Islet precursor cell (in vitro differentiated cells): Measurements from ENCODE around the gene CMTM2.

Experiments
- DNase-seq: peaks from one replicate; pipeline ENCODE4 v3.0.0-alpha.2; 2018

The CMTM2 gene, protein sequence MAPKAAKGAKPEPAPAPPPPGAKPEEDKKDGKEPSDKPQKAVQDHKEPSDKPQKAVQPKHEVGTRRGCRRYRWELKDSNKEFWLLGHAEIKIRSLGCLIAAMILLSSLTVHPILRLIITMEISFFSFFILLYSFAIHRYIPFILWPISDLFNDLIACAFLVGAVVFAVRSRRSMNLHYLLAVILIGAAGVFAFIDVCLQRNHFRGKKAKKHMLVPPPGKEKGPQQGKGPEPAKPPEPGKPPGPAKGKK

GRCh38 chr16:66578651-66579531, at the start of gene CMTM2:
Gene CMTM2, plus strand, starts transcription at chr16:66579463. Its CDS starts 145 bp downstream, at chr16:66579608.
- no peak for DNase-seq

GRCh38 chr16:66529475-66529874, 49.8 kb upstream of the CMTM2 start:
- DNase-seq: no peak

- no peak for DNase-seq
These were observed 44.9 kb upstream of the CMTM2 start for GRCh38 chr16:66534376-66534799.

GRCh38 chr16:66536525-66536924, 42.7 kb upstream of the CMTM2 start:
- no peak for DNase-seq

DNA sequence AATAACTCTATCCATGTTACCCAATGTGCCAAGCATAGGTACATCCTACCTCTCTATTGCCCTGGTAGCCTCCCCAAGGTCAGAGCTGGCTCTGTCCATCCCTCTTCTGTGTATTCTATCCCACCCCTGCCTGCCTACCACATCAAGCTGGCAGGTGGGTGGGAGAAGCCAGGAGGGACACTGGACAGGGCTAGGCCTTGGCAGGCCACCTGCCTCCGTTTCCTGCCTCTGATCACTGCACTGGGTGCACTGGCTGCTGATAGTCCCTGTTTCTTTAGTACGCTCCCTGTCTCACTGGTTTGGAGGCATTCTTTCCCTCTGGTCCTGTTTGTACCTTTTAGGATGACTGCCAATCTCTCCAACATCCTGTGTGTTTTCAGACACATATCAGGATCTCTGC, 42.0 kb upstream of the CMTM2 start:
- no peak for DNase-seq

DNA sequence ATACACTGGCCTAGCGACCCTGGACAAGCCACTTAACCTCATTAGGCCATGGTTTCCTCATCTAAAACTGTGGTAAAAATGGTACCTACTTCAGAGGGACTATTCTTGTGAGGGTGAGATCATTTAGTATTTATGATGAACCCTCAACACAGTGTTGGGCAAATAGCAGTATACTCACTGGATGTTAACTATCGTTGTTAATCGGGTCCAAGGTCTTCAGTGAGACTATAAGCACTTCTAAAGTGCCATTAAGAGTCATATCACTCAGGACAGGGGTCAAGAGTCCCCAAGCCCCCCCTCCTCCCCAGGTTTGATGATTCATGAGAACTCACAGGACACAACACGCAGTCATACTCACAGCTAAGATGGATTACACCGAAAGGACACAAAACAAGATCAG, 40.4 kb upstream of the CMTM2 start:
- no peak for DNase-seq

- DNase-seq: no peak
These were observed 39.4 kb upstream of the CMTM2 start for GRCh38 chr16:66539623-66540469.

DNA sequence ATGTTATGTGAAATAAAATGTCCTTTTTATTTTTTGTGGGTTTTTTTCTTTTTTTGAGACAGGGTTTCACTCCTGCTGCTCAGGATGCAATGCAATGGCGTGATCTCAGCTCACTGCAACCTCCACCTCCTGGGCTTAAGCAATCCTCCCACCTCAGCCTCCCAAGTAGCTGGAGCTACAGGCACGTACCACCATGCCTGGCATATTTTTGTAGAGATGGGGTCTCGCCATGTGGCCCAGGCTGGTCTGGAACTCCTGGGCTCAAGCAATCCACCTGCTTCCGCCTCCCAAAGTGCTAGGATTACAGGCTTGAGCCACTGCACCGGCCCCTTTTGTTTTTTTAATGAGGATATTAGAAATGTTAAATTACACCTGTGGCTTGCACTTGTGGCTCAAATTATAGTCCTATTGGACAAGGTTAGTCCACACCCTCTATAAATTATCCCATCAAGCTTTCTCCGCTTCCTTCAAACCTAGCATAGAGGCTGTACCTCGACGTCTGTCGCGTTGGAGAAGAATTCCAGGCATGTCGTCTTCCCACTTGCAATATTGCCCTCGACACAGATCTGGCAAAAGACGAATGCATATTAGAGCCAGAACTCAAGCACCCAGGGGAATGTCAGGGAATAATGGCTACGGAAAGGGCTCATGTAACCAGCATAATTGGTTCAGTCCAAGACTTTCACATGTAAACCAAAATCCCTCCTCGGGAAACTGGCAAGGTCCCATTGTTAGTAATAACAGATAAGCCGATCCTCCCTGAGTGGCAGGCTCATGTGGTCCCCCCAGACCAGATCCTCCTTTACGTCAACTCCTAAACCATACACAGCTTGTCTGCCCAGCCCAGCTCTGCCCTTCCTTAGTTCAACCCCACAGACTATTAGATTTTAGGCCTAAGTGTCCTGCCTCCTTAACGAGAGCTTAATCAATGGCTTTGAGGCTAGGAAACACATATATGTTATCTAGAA, 37.6 kb upstream of the CMTM2 start:
- no peak for DNase-seq

GRCh38 chr16:66542396-66542795, 36.9 kb upstream of the CMTM2 start:
- no peak for DNase-seq

GRCh38 chr16:66543541-66543940, 35.7 kb upstream of the CMTM2 start:
- DNase-seq: no peak

- DNase-seq: no peak
These were observed 35.1 kb upstream of the CMTM2 start for GRCh38 chr16:66544016-66544757.

DNA sequence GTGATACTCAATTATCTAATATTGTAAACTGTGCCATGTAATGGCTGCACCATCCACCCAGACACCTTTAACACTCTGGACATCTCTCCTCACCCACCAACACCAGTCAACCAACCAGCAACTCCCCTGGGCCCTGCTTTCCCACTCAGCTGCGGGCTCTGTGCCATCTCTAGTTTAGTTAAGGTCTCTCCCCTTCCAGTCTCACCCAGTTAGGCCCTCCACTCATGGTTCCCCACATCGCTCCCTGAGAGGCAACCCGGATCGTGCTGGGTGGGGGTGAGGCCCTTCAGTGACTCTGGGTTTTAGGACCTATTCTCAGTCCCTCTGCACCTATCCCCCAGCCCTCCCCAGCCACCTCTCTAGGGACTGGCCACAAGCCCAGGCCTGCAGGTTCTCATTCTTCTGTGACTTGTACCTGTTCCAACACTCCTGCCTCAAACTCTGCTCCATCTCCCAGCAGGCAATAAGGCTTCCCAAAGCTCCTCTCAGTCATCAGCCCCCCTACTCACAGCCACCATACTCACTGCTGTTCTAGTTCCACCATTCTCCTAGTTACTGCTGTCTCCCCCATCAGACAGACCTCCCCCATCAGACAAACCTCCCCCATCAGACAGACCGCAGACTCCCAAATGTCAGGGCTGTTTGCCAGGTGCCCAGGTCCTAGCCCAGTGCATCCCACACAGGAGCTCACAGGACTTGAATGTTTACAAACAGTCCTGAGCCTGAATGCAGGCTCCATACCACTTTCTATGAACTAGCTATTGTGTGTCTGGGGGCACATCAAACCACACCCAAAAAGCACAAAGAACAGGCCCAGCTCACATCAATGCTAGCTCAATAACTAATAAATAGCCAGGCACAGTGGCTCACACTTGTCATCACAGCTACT, 31.9 kb upstream of the CMTM2 start:
- no peak for DNase-seq

DNA sequence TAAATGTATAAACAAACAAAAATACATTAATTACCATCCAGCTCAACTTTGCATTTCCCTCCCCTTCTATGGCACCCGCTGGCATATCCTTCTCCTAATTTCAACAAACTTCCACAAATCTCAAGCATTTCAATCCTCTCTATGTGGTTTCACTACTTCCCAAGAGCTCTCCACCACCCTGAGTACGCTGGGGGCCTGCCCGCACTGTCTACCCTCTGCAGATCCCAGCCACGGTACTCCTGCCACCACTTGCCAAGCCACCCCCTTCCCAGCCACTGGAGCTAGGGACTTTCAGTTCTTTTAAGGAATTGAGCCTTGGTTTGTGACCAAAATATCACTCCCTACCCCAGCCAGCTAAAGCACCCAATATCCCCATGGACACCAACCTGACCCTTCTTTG, 31.2 kb upstream of the CMTM2 start:
- no peak for DNase-seq

GRCh38 chr16:66548868-66549267, 30.4 kb upstream of the CMTM2 start:
- DNase-seq: no peak

GRCh38 chr16:66549284-66550131, 29.8 kb upstream of the CMTM2 start, which contains the start of gene TK2:
Gene TK2, minus strand, starts transcription at chr16:66550122. Its CDS starts 61 bp downstream, at chr16:66550061.
- peak; percentile 80 for DNase-seq

- no peak for DNase-seq
These were observed 27.9 kb upstream of the CMTM2 start for GRCh38 chr16:66551348-66551759.

DNA sequence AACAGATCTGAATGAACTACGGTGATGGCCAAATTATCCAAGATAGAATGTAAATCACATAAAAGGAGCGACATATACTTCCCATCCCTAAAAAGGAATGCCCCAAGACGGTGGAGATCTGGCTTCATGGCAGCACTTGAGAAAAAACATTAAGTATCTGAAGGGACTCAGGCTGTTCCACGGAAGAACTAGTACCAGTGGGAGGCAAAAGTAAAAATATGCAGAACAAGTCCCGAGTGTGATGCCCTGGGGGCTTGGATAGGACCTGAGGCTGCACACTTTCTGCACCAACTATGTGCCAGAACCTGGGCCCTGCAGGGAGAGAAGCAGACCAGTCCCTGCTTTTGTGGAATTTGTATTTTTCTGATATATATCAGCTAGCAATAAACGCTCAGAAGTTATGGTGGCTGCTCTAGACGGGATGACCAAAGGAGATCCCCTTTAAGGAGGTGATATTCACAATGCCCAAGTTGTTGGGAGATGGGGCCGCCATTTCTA, 27.4 kb upstream of the CMTM2 start:
- DNase-seq: no peak

DNA sequence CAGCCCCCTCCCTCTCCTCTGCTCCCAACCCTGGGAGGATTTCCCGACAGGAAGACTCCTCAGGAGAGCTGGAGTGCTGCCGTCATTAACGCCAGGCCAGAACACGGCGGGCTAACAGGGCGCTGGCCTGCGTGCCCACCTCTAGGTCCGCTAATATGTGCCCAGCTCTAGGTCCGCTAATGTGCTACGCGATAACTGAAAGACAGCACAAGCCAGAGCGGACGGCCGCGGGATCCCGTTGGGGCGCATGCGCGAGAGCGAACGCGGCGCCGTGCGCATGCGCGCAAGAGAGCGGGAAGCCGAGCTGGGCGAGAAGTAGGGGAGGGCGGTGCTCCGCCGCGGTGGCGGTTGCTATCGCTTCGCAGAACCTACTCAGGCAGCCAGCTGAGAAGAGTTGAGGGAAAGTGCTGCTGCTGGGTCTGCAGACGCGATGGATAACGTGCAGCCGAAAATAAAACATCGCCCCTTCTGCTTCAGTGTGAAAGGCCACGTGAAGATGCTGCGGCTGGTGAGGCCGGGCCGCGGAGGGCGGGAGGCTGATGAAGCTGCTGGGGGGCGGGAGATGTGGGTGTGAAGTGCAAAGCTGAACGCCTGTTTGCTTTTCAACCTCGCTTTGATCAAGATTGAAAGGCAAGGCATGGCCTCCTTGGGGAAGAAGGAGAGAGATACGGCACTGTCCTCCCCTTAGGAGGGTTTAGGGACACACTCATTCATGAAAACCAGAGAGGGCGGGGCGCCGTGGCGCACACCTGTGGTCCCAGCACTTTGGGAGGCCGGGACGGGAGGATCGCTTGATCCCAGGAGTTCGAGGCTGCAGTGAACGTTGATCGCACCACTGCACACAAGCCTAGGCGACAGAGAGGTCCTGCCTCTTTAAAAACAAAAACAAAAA, 26.7 kb upstream of the CMTM2 start, which contains the start of gene CKLF:
Gene CKLF (plus strand): TSS at position 291 of the 892 bp plus-strand sequence. CDS start 140 bp downstream, at position 431.
- DNase-seq: peak; percentile 88
